Activated CD4-positive, alpha-beta T cell treated with anti-CD3 and anti-CD28 coated beads, Interleukin-2, Interleukin-4, amounts not matched to agents 100 ng/mL and 50 ng/mL, durations not matched to agents 16 hours and 8 hours (primary cell): ENCODE results near the gene IL1RAPL1.

ENCODE experiments used
- DNase-seq: peaks from one replicate; pipeline ENCODE4 v3.0.0-alpha.2; 2020; ENCODE audit warnings: low spot score

Gene IL1RAPL1

GRCh38 chrX:28586981-28587551, at the start of gene IL1RAPL1:
Gene IL1RAPL1 (plus strand): TSS chrX:28587446.
- no peak for DNase-seq

- no peak for DNase-seq
Observed at GRCh38 chrX:28542791-28543190, 44.5 kb upstream of the IL1RAPL1 start.

- no peak for DNase-seq
Observed at GRCh38 chrX:28549838-28550237, 37.4 kb upstream of the IL1RAPL1 start.

GRCh38 chrX:28550331-28550872, 36.8 kb upstream of the IL1RAPL1 start:
- no peak for DNase-seq

- no peak for DNase-seq
Observed at GRCh38 chrX:28552322-28552721, 34.9 kb upstream of the IL1RAPL1 start.

GRCh38 chrX:28552882-28553829, 34.1 kb upstream of the IL1RAPL1 start:
- DNase-seq: no peak

GRCh38 chrX:28576117-28576516, 11.1 kb upstream of the IL1RAPL1 start:
- no peak for DNase-seq

GRCh38 chrX:28581522-28581921, 5.7 kb upstream of the IL1RAPL1 start:
- no peak for DNase-seq

- DNase-seq: no peak
Observed at GRCh38 chrX:28582511-28582910, 4.7 kb upstream of the IL1RAPL1 start.

GRCh38 chrX:28584025-28584424, 3.2 kb upstream of the IL1RAPL1 start:
- DNase-seq: no peak

GRCh38 chrX:28585767-28586166, 1.5 kb upstream of the IL1RAPL1 start:
- DNase-seq: no peak

GRCh38 chrX:28586286-28586685, 960 bp upstream of the IL1RAPL1 start:
- no peak for DNase-seq

- DNase-seq: no peak
Observed at GRCh38 chrX:28589046-28589445, 1.8 kb downstream of the IL1RAPL1 start.

- no peak for DNase-seq
Observed at GRCh38 chrX:28590396-28590795, 3.1 kb downstream of the IL1RAPL1 start.

GRCh38 chrX:28591542-28591941, 4.3 kb downstream of the IL1RAPL1 start:
- no peak for DNase-seq

- DNase-seq: no peak
Observed at GRCh38 chrX:28595346-28595745, 8.1 kb downstream of the IL1RAPL1 start.

- no peak for DNase-seq
Observed at GRCh38 chrX:28599957-28600356, 12.7 kb downstream of the IL1RAPL1 start.

GRCh38 chrX:28609003-28609402, 21.8 kb downstream of the IL1RAPL1 start:
- no peak for DNase-seq

- DNase-seq: no peak
Observed at GRCh38 chrX:28609917-28610613, 22.8 kb downstream of the IL1RAPL1 start.

- no peak for DNase-seq
Observed at GRCh38 chrX:28610746-28611145, 23.5 kb downstream of the IL1RAPL1 start.

GRCh38 chrX:28613558-28613957, 26.3 kb downstream of the IL1RAPL1 start:
- DNase-seq: no peak

GRCh38 chrX:28625223-28625622, 38.0 kb downstream of the IL1RAPL1 start:
- DNase-seq: no peak

- DNase-seq: no peak
Observed at GRCh38 chrX:28626515-28626914, 39.3 kb downstream of the IL1RAPL1 start.
